Adipocyte (in vitro differentiated cells): ENCODE measurements around the gene MTHFS.

Experiments used
- DNase-seq: peaks from one replicate; pipeline ENCODE4 v3.0.0-alpha.2; 2015; ENCODE audit warnings: low read depth
- H3K27me3 ChIP-seq: replicated peaks from 2 replicates; pipeline ENCODE4 v1.7.0; 2013; ENCODE audit warnings: mild to moderate bottlenecking, low read length, moderate library complexity; ENCODE audit not compliant: control insufficient read depth, insufficient read depth
- H3K36me3 ChIP-seq: 2 replicates; pipeline ENCODE4 v1.7.0; 2013; ENCODE audit warnings: low read length, mild to moderate bottlenecking, moderate library complexity; ENCODE audit not compliant: control insufficient read depth, insufficient read depth, severe bottlenecking
- H3K4me1 ChIP-seq: 2 replicates; pipeline ENCODE4 v1.7.0; 2013; ENCODE audit warnings: mild to moderate bottlenecking, low read length, moderate library complexity; ENCODE audit not compliant: control insufficient read depth, insufficient read depth
- H3K4me3 ChIP-seq: 2 replicates; pipeline ENCODE4 v1.7.0; 2013; ENCODE audit warnings: mild to moderate bottlenecking, low read length, moderate library complexity
- H3K9ac ChIP-seq: 2 replicates; pipeline ENCODE4 v1.7.0; 2013; ENCODE audit warnings: mild to moderate bottlenecking, low read length, moderate library complexity
- H3K9me3 ChIP-seq: 2 replicates; pipeline ENCODE4 v1.7.0; 2013; ENCODE audit warnings: mild to moderate bottlenecking, low read length, moderate library complexity; ENCODE audit not compliant: control insufficient read depth

MTHFS gene

DNA sequence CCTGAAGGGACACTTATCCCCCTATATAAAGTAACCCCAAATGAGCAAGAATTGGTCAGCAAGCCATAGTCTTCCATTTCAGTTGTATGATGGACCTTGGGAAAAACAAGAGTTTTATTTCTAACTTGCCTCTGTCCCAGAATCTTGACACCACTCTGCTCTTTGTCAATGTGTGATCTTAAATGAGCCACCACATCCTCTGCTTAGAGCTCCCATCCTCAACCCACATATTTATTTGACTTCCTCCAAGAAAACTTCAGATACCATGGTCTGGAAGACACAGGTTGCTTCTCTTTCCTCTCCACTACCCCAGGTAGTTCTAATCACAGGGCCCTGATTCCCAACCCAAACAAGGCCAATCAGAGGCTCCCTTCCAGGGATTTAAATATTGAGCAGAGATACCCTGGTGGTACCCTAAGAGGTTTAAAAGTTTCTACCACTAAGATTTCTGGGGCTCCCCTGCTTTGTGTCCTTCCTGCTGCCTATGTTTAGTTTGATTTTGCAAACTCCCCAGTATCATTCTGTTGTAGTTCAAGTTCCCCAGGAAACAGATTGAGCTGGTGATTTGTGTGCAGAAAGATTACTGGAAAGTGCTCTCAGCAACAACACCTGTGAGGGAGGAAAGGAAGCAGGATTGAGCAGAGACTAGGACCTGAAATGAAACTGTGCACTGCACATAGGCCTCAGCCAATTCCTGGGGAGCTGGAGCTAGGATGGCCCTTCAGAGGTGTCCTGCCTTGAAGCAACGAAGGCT lies 64.3 kb downstream of the MTHFS start:
- Histone ChIP-seq H3K27me3 (no peaks in the 10 kb centered on the region), H3K9ac (no peak overlapping the region), H3K36me3 (peaks cover 9% of the 10 kb centered on the region), H3K4me1 (no peaks in the 10 kb centered on the region), H3K4me3 (no peak overlapping the region), H3K9me3 (peaks cover 8% of the 10 kb centered on the region)
- DNase-seq = no peak

GRCh38 chr15:79831604-79832003 lies 65.2 kb downstream of the MTHFS start:
- no peak overlapping the region for H3K9ac ChIP-seq
- DNase-seq = no peak

GRCh38 chr15:79829950-79830349 lies 66.9 kb downstream of the MTHFS start:
- no peaks in the 10 kb centered on the region for H3K27me3 ChIP-seq

More at GRCh38 chr15:79831604-79832003, 65.2 kb downstream of the MTHFS start:
- Histone ChIP-seq H3K27me3 (no peaks in the 10 kb centered on the region), H3K4me1 (no peaks in the 10 kb centered on the region), H3K9me3 (peaks cover 8% of the 10 kb centered on the region), H3K36me3 (peaks cover 9% of the 10 kb centered on the region), H3K4me3 (no peak overlapping the region)

GRCh38 chr15:79828447-79828846 lies 68.4 kb downstream of the MTHFS start:
- Histone ChIP-seq H3K27me3 (no peaks in the 10 kb centered on the region), H3K9me3 (peaks cover 8% of the 10 kb centered on the region), H3K4me1 (no peaks in the 10 kb centered on the region), H3K4me3 (no peak overlapping the region), H3K9ac (no peak overlapping the region), H3K36me3 (peaks cover 4% of the 10 kb centered on the region)
- DNase-seq = no peak

More at GRCh38 chr15:79829950-79830349, 66.9 kb downstream of the MTHFS start:
- Histone ChIP-seq H3K4me1 (no peaks in the 10 kb centered on the region), H3K9ac (no peak overlapping the region), H3K4me3 (no peak overlapping the region), H3K9me3 (peaks cover 8% of the 10 kb centered on the region), H3K36me3 (peaks cover 9% of the 10 kb centered on the region)
- DNase-seq = no peak

DNA sequence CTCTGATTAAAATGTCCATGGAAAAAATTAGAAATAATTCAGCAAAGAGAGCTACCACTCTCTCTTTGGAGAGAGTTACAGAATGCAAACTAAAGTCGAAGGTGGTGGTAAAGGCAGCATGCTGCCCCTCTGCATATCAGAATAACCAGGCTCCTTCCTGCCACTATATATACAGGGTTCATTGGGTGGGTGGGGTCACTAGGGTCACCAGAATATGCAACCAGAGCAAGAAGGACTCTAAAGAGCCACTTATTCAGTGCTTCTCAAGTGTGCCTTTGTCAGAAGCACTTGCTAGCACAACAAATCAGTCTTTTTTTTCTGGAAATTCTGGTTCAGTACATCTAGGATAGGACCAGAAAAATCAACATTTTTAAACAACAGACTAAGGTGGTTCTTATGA lies 70.0 kb downstream of the MTHFS start:
- Histone ChIP-seq H3K36me3 (no peaks in the 10 kb centered on the region), H3K4me3 (no peak overlapping the region), H3K27me3 (no peaks in the 10 kb centered on the region), H3K9ac (no peak overlapping the region), H3K9me3 (peaks cover 8% of the 10 kb centered on the region), H3K4me1 (no peaks in the 10 kb centered on the region)
- DNase-seq = no peak

GRCh38 chr15:79824136-79824701 lies 72.6 kb downstream of the MTHFS start:
- no peak overlapping the region for H3K4me3 ChIP-seq
- H3K9me3 ChIP-seq = peaks cover 11% of the 10 kb centered on the region
- no peak for DNase-seq
- no peak overlapping the region for H3K9ac ChIP-seq
- H3K27me3 ChIP-seq = no peaks in the 10 kb centered on the region
- no peaks in the 10 kb centered on the region for H3K36me3 ChIP-seq
- no peaks in the 10 kb centered on the region for H3K4me1 ChIP-seq

DNA sequence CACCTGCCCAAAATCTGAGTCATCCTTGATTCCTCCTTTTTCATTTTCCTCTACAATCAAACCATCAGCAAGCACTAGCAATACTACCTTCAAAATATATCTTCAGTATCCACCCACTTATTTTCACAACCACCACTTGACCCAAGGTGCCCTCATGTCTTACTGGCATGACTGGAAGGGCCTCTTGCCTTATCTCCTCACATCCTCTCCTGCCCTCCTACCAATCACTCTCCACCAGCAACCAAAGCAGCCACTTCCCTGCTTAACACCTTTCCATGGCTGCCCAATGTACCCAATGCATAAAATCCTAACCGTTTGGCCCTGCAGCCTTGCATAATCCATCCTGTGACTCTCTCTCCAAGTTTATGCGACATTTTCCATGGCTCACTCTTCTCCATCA lies 76.0 kb downstream of the MTHFS start:
- H3K27me3 ChIP-seq = no peaks in the 10 kb centered on the region
- H3K9ac ChIP-seq = no peak overlapping the region
- no peak overlapping the region for H3K4me3 ChIP-seq
- DNase-seq = no peak
- no peaks in the 10 kb centered on the region for H3K4me1 ChIP-seq
- H3K9me3 ChIP-seq = peaks cover 8% of the 10 kb centered on the region
- H3K36me3 ChIP-seq = no peaks in the 10 kb centered on the region

GRCh38 chr15:79820176-79820575 lies 76.6 kb downstream of the MTHFS start:
- no peak overlapping the region for H3K9ac ChIP-seq
- H3K4me1 ChIP-seq = no peaks in the 10 kb centered on the region
- no peaks in the 10 kb centered on the region for H3K36me3 ChIP-seq
- no peak overlapping the region for H3K4me3 ChIP-seq
- H3K27me3 ChIP-seq = no peaks in the 10 kb centered on the region
- peaks cover 8% of the 10 kb centered on the region for H3K9me3 ChIP-seq
- no peak for DNase-seq

GRCh38 chr15:79816571-79816970 lies 80.2 kb downstream of the MTHFS start:
- Histone ChIP-seq H3K36me3 (no peaks in the 10 kb centered on the region), H3K9me3 (peaks cover 8% of the 10 kb centered on the region), H3K9ac (no peak overlapping the region), H3K27me3 (no peaks in the 10 kb centered on the region), H3K4me1 (peaks cover 14% of the 10 kb centered on the region), H3K4me3 (no peak overlapping the region)
- DNase-seq = no peak

DNA sequence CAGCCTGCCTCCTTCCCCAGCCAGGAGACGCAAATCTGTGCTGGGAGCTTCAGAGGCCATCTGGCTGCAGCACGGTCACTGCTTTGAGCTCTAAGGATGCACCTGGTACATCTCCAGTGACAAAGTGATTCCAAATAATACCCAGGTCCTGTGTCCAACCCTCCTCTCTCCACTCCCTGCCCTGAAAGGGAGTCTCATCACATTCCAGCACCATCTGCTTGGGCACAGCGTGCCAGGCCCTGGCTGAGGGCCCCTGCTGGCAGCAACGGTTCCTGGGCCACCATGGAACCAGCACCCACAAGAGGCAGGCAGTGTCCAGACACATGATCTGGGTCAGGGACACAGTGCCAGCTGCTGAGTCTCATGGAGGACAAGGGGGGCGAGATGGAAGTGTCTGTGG lies 81.3 kb downstream of the MTHFS start:
- Histone ChIP-seq H3K9me3 (peaks cover 8% of the 10 kb centered on the region), H3K36me3 (no peaks in the 10 kb centered on the region), H3K4me3 (no peak overlapping the region), H3K4me1 (peaks cover 18% of the 10 kb centered on the region), H3K27me3 (no peaks in the 10 kb centered on the region), H3K9ac (no peak overlapping the region)
- DNase-seq = no peak

- Histone ChIP-seq H3K27me3 (no peaks in the 10 kb centered on the region), H3K36me3 (no peaks in the 10 kb centered on the region), H3K4me1 (peaks cover 18% of the 10 kb centered on the region), H3K9me3 (no peaks in the 10 kb centered on the region), H3K9ac (no peak overlapping the region), H3K4me3 (no peak overlapping the region)
- no peak for DNase-seq
These were observed 84.3 kb downstream of the MTHFS start for GRCh38 chr15:79812541-79812940.
